ENCODE results near the gene TNFRSF17. TPM values are rescaled to one million over a fixed set of nuclear protein-coding genes. Genes with fewer than 3 reads are reported as not detected.
A peak's percentile ranks its signal among the peaks of the same experiment; 100 is the strongest.

TNFRSF17 gene
- total RNA-seq, 1 donor from 2014 or later: not detected

GRCh38 chr16:11977376-11978041 is 12.5 kb downstream of the TNFRSF17 start:
- Mint-ChIP-seq H3K4me1 (ENCODE audit: low read depth) (peaks cover 29% of the 10 kb centered on the region), H3K27me3 (ENCODE audit: low read depth) (no peaks in the 10 kb centered on the region), H3K36me3 (ENCODE audit: low read depth) (no peaks in the 10 kb centered on the region), H3K4me3 (ENCODE audit: unreplicated experiment) (peak overlapping the region; percentile 91), H3K9me3 (ENCODE audit: low read depth) (no peaks in the 10 kb centered on the region), H3K27ac (ENCODE audit: unreplicated experiment) (peak overlapping the region; percentile 87)
- no peak for DNase-seq (ENCODE audit: low spot score)
- TF ChIP-seq CTCF (IDR thresholded peaks at IDR 0.05): no peak

- no peak for TF ChIP-seq CTCF (IDR thresholded peaks at IDR 0.05)
- Mint-ChIP-seq H3K4me1 (ENCODE audit: low read depth) (peaks cover 29% of the 10 kb centered on the region), H3K9me3 (ENCODE audit: low read depth) (no peaks in the 10 kb centered on the region), H3K27me3 (ENCODE audit: low read depth) (no peaks in the 10 kb centered on the region), H3K36me3 (ENCODE audit: low read depth) (no peaks in the 10 kb centered on the region), H3K4me3 (ENCODE audit: unreplicated experiment) (no peak overlapping the region), H3K27ac (ENCODE audit: unreplicated experiment) (peak overlapping the region; percentile 87)
- no peak for DNase-seq (ENCODE audit: low spot score)
Observed at GRCh38 chr16:11978080-11978479, 13.1 kb downstream of the TNFRSF17 start.

DNA sequence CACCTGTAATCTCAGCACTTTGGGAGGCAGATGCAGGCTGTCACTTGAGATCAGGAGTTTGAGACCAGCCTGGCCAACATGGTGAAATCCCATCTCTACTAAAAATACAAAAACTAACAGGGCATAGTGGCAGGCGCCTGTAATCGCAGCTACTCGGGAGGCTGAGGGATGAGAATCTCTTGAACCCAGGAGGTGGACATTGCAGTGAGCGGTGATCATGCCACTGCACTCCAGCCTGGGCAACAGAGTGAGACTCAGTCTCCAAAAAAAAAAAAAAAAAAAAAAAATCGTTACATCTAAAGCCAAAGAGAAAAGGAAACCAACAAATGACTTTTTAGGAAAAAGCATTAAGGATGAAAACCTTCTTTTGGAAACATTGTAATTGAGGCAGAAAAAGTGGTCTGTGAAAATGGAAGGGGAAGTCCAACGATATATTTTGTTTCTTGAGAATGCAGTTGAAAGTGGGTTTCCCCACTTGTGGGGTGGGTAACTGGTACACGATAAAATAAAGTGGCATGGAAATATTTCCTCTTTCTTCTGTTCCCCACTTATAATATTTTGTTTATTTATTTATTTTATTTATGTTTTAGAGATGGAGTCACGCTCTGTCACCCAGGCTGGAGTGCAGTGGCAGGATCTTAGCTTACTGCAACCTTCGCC is 14.1 kb downstream of the TNFRSF17 start:
- Mint-ChIP-seq H3K4me1 (ENCODE audit: low read depth) (peaks cover 29% of the 10 kb centered on the region), H3K4me3 (ENCODE audit: unreplicated experiment) (no peak overlapping the region), H3K36me3 (ENCODE audit: low read depth) (no peaks in the 10 kb centered on the region), H3K27ac (ENCODE audit: unreplicated experiment) (no peak overlapping the region), H3K27me3 (ENCODE audit: low read depth) (no peaks in the 10 kb centered on the region), H3K9me3 (ENCODE audit: low read depth) (no peaks in the 10 kb centered on the region)
- no peak for DNase-seq (ENCODE audit: low spot score)
- TF ChIP-seq CTCF (IDR thresholded peaks at IDR 0.05): peak; percentile 16

- Mint-ChIP-seq H3K4me1 (ENCODE audit: low read depth) (peaks cover 28% of the 10 kb centered on the region), H3K27me3 (ENCODE audit: low read depth) (no peaks in the 10 kb centered on the region), H3K4me3 (ENCODE audit: unreplicated experiment) (no peak overlapping the region), H3K36me3 (ENCODE audit: low read depth) (no peaks in the 10 kb centered on the region), H3K27ac (ENCODE audit: unreplicated experiment) (no peak overlapping the region), H3K9me3 (ENCODE audit: low read depth) (no peaks in the 10 kb centered on the region)
- TF ChIP-seq CTCF (IDR thresholded peaks at IDR 0.05): no peak
- no peak for DNase-seq (ENCODE audit: low spot score)
Observed at GRCh38 chr16:11980136-11980844, 15.3 kb downstream of the TNFRSF17 start.

DNA sequence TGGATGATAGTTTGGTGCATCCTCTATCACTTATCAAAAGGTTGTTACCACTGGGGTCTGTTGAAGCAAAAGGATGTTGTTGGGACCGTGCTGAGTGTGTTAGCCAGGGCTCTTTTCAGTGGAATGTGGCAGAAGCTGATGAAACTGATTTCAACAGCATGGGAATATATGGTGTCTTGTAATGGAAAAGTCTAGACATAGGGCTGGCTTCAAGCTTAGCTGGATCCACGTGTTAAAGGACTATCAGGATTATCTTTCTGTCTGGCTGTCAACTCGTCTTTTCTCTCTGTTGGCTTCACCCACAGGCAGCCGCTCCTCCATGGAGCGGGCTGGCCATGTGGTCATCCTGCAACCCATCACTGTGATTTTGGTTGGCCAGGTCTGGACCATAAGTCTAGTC is 20.2 kb downstream of the TNFRSF17 start:
- H3K4me1 Mint-ChIP-seq (ENCODE audit: low read depth): peaks cover 5% of the 10 kb centered on the region
- no peak for TF ChIP-seq CTCF (IDR thresholded peaks at IDR 0.05)
- H3K4me3 Mint-ChIP-seq (ENCODE audit: unreplicated experiment): no peak overlapping the region
- H3K27ac Mint-ChIP-seq (ENCODE audit: unreplicated experiment): no peak overlapping the region
- DNase-seq (ENCODE audit: low spot score): no peak
- H3K27me3 Mint-ChIP-seq (ENCODE audit: low read depth): no peaks in the 10 kb centered on the region
- no peaks in the 10 kb centered on the region for H3K36me3 Mint-ChIP-seq (ENCODE audit: low read depth)
- no peaks in the 10 kb centered on the region for H3K9me3 Mint-ChIP-seq (ENCODE audit: low read depth)

Data from chondrocyte (in vitro differentiated cells).